Fibroblast of skin of right biceps (primary cell): ENCODE measurements around the gene FLVCR2.
A peak's percentile ranks its signal among the peaks of the same experiment; 100 is the strongest.
"Not testable (repeated sequence)": the region's sequence is repeated elsewhere in the genome, so short reads cannot be mapped to it uniquely, and the experiment has no call there.

Experiments
- DNase-seq: peaks from one replicate; pipeline ENCODE4 v3.0.0-alpha.2; 2013

The FLVCR2 gene

DNA sequence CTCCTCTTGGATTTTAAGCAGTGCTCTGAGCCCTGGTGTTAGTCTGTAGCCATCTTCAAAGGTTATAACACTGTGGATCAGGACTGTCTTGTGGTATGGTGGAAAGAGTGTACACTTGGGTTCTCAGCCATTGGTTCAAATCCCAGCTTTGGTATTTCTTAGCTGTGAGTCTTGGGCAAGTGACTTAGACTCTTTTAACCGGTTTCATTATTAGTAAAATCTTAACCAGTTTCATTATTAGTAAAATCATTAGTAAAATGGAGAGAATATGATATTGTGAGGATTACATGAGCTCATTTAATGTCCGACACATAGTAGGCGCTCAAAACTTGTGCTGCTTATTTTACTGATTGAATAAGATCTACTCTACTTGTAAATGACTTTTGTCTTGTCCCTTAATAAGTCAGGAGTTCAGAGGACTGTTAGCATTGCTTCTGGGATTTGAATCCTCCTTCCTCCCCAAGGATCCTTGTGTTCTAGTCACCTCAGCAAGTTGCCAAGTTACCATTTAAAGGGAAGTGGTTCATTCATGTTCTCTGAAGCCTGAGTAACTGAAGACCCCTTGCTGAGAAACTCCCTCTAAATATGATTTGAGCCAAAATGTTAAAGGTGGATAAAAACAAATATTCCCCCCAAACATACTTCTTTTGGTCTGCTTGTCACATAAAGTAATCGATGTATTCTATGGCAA, 95.1 kb downstream of the FLVCR2 start:
- DNase-seq, result no peak

DNA sequence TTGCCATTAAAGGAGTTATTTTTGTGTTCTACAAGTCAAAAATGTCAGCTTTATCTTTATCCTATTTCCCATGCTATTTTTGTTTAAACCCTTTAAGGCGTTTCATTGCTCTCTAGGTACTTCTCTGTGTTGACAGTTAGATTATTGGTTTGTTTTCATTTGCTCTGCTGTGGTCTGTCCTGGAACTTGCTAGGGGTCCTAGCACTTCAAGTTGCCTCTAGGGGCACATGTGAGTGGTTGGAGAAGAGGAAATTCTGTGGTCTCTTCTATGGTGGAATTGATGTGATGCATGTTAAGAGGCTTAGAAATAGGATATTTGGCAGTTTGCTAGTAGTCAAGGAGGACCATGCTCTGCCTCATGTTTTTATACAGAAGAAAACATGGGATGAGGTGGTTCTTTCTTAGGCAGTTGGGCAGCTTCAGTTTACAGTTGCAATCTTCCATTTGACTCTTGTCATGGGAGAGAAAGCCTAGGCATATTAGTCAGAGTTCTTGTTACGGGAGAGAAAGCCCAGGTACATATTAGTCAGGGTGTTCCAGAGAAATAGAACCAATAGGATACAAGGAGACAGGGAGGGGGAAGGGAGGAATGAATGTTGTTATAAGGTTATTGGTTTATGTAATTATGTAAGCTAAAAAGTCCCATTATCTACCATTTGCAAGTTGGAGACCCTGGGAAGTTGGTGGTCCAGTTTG, 97.0 kb downstream of the FLVCR2 start:
- peak; percentile 7 for DNase-seq

DNA sequence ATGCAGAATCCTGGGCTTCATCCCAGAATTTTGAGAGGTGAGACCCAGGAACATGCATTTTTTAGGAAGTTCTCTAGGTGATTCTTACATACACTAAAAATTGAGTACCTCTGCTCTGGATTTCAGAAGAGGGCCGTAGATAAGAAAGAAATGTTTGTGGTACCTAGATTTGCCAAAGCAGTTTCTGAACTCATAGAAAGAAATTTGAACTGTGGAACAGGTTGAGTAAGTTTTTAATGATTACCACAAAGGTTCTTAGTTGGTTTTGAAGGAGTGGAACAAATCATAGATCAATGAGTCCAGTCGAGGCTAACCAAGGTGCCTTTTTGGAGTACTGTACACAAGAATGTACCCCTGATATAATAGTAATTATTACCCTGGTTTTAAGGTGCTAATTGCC, 107.5 kb downstream of the FLVCR2 start:
- DNase-seq, result no peak

DNA sequence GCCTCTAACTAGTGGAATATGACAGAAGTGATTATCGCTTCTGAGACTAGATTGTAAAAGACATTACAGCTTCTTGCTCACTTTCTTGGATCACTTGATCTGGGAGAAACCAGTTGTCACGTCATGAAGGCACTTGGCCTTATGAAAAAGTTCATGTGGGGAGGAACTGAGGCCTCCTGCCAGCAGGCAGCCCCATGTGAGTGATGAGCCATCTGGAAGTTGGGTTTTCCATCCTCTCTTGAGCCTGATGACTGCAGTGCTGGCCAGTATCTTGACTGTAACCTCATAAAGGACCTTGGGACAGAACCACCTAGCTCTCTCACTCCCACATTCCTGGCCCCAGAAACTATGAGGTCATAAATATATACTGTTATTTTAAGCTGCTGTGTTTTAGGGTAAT, 110.6 kb downstream of the FLVCR2 start:
- DNase-seq, result peak; percentile 30

DNA sequence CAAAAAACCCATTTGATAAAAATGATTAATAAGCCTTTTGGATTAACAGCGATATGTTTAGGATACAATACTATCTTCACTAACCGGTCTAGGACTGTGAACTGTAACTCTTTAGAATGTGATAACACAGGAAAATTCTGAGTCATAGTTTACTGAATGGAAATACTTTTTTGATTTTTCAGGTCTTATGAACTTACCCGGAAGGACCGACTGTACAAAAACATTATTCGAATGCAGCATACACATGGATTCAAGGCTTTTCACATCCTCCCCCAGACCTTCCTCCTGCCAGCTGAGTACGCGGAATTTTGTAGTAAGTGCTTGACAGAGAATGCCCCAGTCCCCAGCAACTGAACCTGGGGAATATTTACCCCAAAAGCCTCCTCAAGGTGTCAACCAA, 111.6 kb downstream of the FLVCR2 start:
- no peak for DNase-seq

DNA sequence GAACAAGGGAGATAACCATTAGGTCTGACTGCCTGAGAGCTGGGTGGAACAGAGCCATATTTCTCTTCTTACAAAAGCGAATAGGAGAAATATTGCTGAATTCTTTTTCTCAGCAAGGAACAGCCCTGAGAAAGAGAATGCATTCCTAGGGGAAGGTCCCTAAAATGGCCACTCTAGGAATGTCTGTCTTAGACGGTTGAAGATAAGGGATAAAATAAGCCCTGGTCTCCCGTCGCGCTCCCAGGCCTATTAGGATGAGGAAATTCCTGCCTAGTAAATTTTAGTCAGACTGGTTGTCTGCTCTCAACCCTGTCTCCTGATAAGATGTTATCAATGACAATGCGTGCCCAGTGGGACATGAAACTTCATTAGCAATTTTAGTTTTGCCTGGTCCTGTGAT, 116.6 kb downstream of the FLVCR2 start:
- DNase-seq, result not testable (repeated sequence)

DNA sequence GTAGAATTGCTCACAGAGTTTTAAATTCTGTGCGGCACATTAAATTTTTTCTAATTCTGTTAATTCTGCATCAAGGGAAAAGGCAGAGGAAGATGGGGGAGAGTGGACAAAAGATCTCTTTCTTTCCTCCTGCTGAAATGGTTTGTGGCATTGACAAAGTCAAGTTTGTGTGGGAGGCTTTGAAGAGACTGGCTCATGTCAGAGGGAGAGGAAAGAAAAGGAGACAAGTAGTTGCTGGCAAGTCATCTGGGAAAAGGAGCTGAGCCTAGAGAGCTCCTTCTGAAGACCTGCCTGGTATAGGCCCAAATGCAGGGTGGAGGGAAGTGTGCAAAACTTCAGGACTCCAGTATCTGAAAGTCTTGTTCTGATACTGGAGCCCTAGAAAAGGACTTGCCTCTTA, 119.0 kb downstream of the FLVCR2 start:
- no peak for DNase-seq
